GM19240 (cell line): ENCODE data around the gene RUNX3.
"Not testable (repeated sequence)": the region's sequence is repeated elsewhere in the genome, so short reads cannot be mapped to it uniquely, and the experiment has no call there.

ENCODE experiments used
- DNase-seq: peaks from one replicate; pipeline ENCODE4 v3.0.0; 2011; ENCODE audit warnings: low spot score; ENCODE audit not compliant: insufficient read length

Gene RUNX3

GRCh38 chr1:24914226-24915069, 15.6 kb downstream of the RUNX3 start:
- no peak for DNase-seq

- no peak for DNase-seq
These were observed 16.4 kb downstream of the RUNX3 start for GRCh38 chr1:24913616-24914225.

GRCh38 chr1:24913274-24913604, 16.8 kb downstream of the RUNX3 start:
- no peak for DNase-seq

GRCh38 chr1:24912376-24913273, 17.5 kb downstream of the RUNX3 start:
- DNase-seq: no peak

- no peak for DNase-seq
These were observed 18.4 kb downstream of the RUNX3 start for GRCh38 chr1:24911651-24912155.

- DNase-seq: no peak
These were observed 19.1 kb downstream of the RUNX3 start for GRCh38 chr1:24910751-24911650.

GRCh38 chr1:24910210-24910609, 19.9 kb downstream of the RUNX3 start:
- DNase-seq: no peak

- no peak for DNase-seq
These were observed 20.6 kb downstream of the RUNX3 start for GRCh38 chr1:24909388-24909898.

GRCh38 chr1:24908591-24909259, 21.4 kb downstream of the RUNX3 start:
- DNase-seq: no peak

GRCh38 chr1:24907587-24908294, 22.3 kb downstream of the RUNX3 start:
- not testable (repeated sequence) for DNase-seq

- no peak for DNase-seq
These were observed 23.2 kb downstream of the RUNX3 start for GRCh38 chr1:24906760-24907490.

GRCh38 chr1:24905979-24906720, 23.9 kb downstream of the RUNX3 start:
- no peak for DNase-seq

- DNase-seq: no peak
These were observed 24.6 kb downstream of the RUNX3 start for GRCh38 chr1:24905355-24905978.

GRCh38 chr1:24904731-24905354, 25.2 kb downstream of the RUNX3 start:
- DNase-seq: no peak

GRCh38 chr1:24903955-24904730, 25.9 kb downstream of the RUNX3 start:
- DNase-seq: no peak

- no peak for DNase-seq
These were observed 26.5 kb downstream of the RUNX3 start for GRCh38 chr1:24903560-24903954.
